Neural cell (in vitro differentiated cells): ENCODE measurements around the gene ITM2B. TPM values are rescaled to one million over a fixed set of nuclear protein-coding genes. Genes with fewer than 3 reads are reported as not detected.

ENCODE experiments used
- H2AFZ ChIP-seq: fragments of 200-600, 300-800 bp; sonication (generic), shearing (Covaris generic); 2 replicates; pipeline ENCODE4 v1.6.0; 2014; ENCODE audit warnings: low read depth, mild to moderate bottlenecking, antibody characterized with exemption, low read length, moderate library complexity
- H3F3A ChIP-seq: fragments of 200-600 bp; shearing (Covaris generic); 2 replicates; pipeline ENCODE4 v1.6.1; 2016; ENCODE audit warnings: mild to moderate bottlenecking, moderate library complexity, mixed read lengths, antibody characterized with exemption, low read length; ENCODE audit not compliant: insufficient read depth, poor library complexity, severe bottlenecking
- H3K27ac ChIP-seq: fragments of 200-600, 300-800 bp; sonication (generic), shearing (Covaris generic); 2 replicates; pipeline ENCODE4 v1.5.1; 2014; ENCODE audit warnings: mild to moderate bottlenecking, low read length, moderate library complexity
- H3K27me3 ChIP-seq: fragments of 300-800, 200-600 bp; sonication (generic), shearing (Covaris generic); 2 replicates; pipeline ENCODE4 v1.6.0; 2014; ENCODE audit warnings: mild to moderate bottlenecking, low read depth, low read length, moderate library complexity; ENCODE audit not compliant: insufficient read depth
- H3K36me3 ChIP-seq: fragments of 300-800, 200-600 bp; sonication (generic), shearing (Covaris generic); 2 replicates; pipeline ENCODE4 v1.5.1; 2014; ENCODE audit warnings: mild to moderate bottlenecking, antibody characterized with exemption, low read length, moderate library complexity; ENCODE audit not compliant: insufficient read depth
- H3K4me2 ChIP-seq: fragments of 300-800, 200-600 bp; sonication (generic), shearing (Covaris generic); 2 replicates; pipeline ENCODE4 v1.6.0; 2014; ENCODE audit warnings: mild to moderate bottlenecking, low read length
- H3K4me3 ChIP-seq: fragments of 300-800, 200-600 bp; sonication (generic), shearing (Covaris generic); 2 replicates; pipeline ENCODE4 v1.5.1; 2014; ENCODE audit warnings: mild to moderate bottlenecking, low read length, moderate library complexity
- H3K79me2 ChIP-seq: fragments of 200-600 bp; shearing (Covaris generic); replicated peaks from 2 replicates; pipeline ENCODE4 v1.6.0; 2014; ENCODE audit warnings: mild to moderate bottlenecking, low read length, moderate library complexity; ENCODE audit not compliant: insufficient read depth
- H3K9ac ChIP-seq: fragments of 300-800, 200-600 bp; sonication (generic), shearing (Covaris generic); 2 replicates; pipeline ENCODE4 v1.6.1; 2016; ENCODE audit warnings: mild to moderate bottlenecking, low read length, mixed read lengths
- H3K9me2 ChIP-seq: fragments of 200-600 bp; shearing (Covaris generic); 2 replicates; pipeline ENCODE4 v1.6.1; 2016; ENCODE audit warnings: mild to moderate bottlenecking, low read length, mixed read lengths; ENCODE audit not compliant: insufficient read depth
- H3K9me3 ChIP-seq: fragments of 200-600, 300-800 bp; sonication (generic), shearing (Covaris generic); 2 replicates; pipeline ENCODE4 v1.6.1; 2016; ENCODE audit warnings: mild to moderate bottlenecking, mixed run types, low read length, moderate library complexity, mixed read lengths
- H4K20me1 ChIP-seq: fragments of 200-600 bp; shearing (Covaris generic); 2 replicates; pipeline ENCODE4 v1.6.1; 2016; ENCODE audit warnings: mild to moderate bottlenecking, mixed run types; ENCODE audit not compliant: insufficient read depth
- CTCF ChIP-seq: fragments of 450-650 bp; IDR thresholded peaks from 2 replicates; pipeline ENCODE4 v1.5.1; 2014; ENCODE audit warnings: antibody characterized with exemption, mild to moderate bottlenecking, moderate library complexity; ENCODE audit not compliant: poor library complexity, severe bottlenecking
- EP300 ChIP-seq: fragments of 450-650 bp; conservative IDR thresholded peaks from 2 replicates; pipeline ENCODE4 v1.6.1; 2014; ENCODE audit warnings: antibody characterized with exemption, mild to moderate bottlenecking, moderate library complexity; ENCODE audit not compliant: poor library complexity, severe bottlenecking
- EZH2 ChIP-seq: fragments of 200-600, 300-800 bp; shearing (Covaris generic), sonication (generic); IDR thresholded peaks from 2 replicates; pipeline ENCODE4 v1.6.1; 2014; ENCODE audit warnings: antibody characterized with exemption, low read length, borderline replicate concordance, mild to moderate bottlenecking; ENCODE audit not compliant: insufficient read depth, poor library complexity, severe bottlenecking
- MXI1 ChIP-seq: fragments of 450-650 bp; conservative IDR thresholded peaks from 2 replicates; pipeline ENCODE4 v1.6.1; 2014; ENCODE audit warnings: antibody characterized with exemption, mild to moderate bottlenecking; ENCODE audit not compliant: poor library complexity, severe bottlenecking
- POLR2AphosphoS5 ChIP-seq: IDR thresholded peaks from 2 replicates; pipeline ENCODE4 v1.6.1; 2012
- RAD21 ChIP-seq: fragments of 450-650 bp; conservative IDR thresholded peaks from 2 replicates; pipeline ENCODE4 v1.6.1; 2014; ENCODE audit warnings: antibody characterized with exemption, mild to moderate bottlenecking, moderate library complexity
- REST ChIP-seq: IDR thresholded peaks from 2 replicates; pipeline ENCODE4 v1.6.1; 2012; ENCODE audit warnings: borderline replicate concordance
- SMC3 ChIP-seq: fragments of 450-650 bp; conservative IDR thresholded peaks from 2 replicates; pipeline ENCODE4 v1.6.1; 2014; ENCODE audit warnings: antibody characterized with exemption, mild to moderate bottlenecking, moderate library complexity; ENCODE audit not compliant: poor library complexity
- TAF1 ChIP-seq: IDR thresholded peaks from 2 replicates; pipeline ENCODE4 v1.6.1; 2012; ENCODE audit warnings: low read depth
- polyA plus RNA-seq: library from polyadenylated mRNA; depleted of rRNA; stranded (reverse); fragments of >200 nt; gene quantifications from 2 replicates; pipeline ENCODE4 v1.2.3, GENCODE V29; 2014

Gene ITM2B
- polyA plus RNA-seq, 1 donor from 2014 or later = 275 TPM

- Histone ChIP-seq H4K20me1 (no peaks in the 10 kb centered on the region), H3K9ac (no peak overlapping the region), H3F3A (no peaks in the 10 kb centered on the region), H3K9me3 (no peaks in the 10 kb centered on the region), H3K27ac (no peak overlapping the region), H3K4me3 (no peak overlapping the region), H3K9me2 (no peaks in the 10 kb centered on the region), H3K36me3 (no peaks in the 10 kb centered on the region), H3K79me2 (peaks cover 23% of the 10 kb centered on the region), H3K27me3 (no peaks in the 10 kb centered on the region), H2AFZ (no peak overlapping the region), H3K4me2 (no peak overlapping the region)
- TF ChIP-seq EP300 = no peak
Measured at GRCh38 chr13:48230541-48230940, 2.5 kb upstream of the ITM2B start.

DNA sequence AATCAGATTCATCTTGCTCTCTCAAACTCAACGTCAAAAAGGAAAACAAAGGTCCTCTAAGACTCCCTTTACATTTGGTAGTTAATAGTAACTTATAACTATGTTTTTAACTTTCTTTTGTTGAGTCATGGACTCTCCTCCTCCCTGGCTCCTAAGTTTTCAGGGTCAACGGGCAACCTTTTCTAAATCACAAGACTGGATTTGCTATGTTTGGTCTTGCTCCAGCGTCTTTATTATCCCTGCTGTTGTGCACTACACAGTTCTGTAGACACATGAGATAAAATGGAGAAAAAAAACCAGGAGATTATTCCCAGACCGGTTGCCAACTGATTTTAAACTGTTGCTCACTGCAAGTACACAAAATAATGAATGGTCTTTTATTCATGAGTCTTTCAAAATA, 1.9 kb upstream of the ITM2B start:
- TF ChIP-seq POLR2AphosphoS5 (no peak), MXI1 (no peak), TAF1 (no peak), EP300 (no peak), CTCF (no peak), SMC3 (no peak), REST (no peak), RAD21 (no peak), EZH2 (no peak)
- H3K79me2 ChIP-seq = peaks cover 28% of the 10 kb centered on the region
- H3K9ac ChIP-seq = no peak overlapping the region
- no peaks in the 10 kb centered on the region for H3K36me3 ChIP-seq
- H2AFZ ChIP-seq = no peak overlapping the region
- H3K4me3 ChIP-seq = no peak overlapping the region
- H3F3A ChIP-seq = no peaks in the 10 kb centered on the region
- no peaks in the 10 kb centered on the region for H3K9me2 ChIP-seq
- H3K27ac ChIP-seq = no peak overlapping the region
- H4K20me1 ChIP-seq = no peaks in the 10 kb centered on the region
- H3K9me3 ChIP-seq = no peaks in the 10 kb centered on the region
- no peak overlapping the region for H3K4me2 ChIP-seq
- H3K27me3 ChIP-seq = no peaks in the 10 kb centered on the region

- H3K27me3 ChIP-seq = no peaks in the 10 kb centered on the region
- H3K36me3 ChIP-seq = no peaks in the 10 kb centered on the region
- H4K20me1 ChIP-seq = no peaks in the 10 kb centered on the region
- no peak overlapping the region for H3K27ac ChIP-seq
- peaks cover 31% of the 10 kb centered on the region for H3K79me2 ChIP-seq
- H2AFZ ChIP-seq = no peak overlapping the region
- no peak overlapping the region for H3K4me2 ChIP-seq
- H3K9me3 ChIP-seq = no peaks in the 10 kb centered on the region
- no peaks in the 10 kb centered on the region for H3K9me2 ChIP-seq
- H3K9ac ChIP-seq = no peak overlapping the region
- H3F3A ChIP-seq = no peaks in the 10 kb centered on the region
- TF ChIP-seq RAD21 (no peak), EP300 (no peak), MXI1 (no peak), TAF1 (no peak), CTCF (no peak), POLR2AphosphoS5 (no peak), REST (no peak), EZH2 (no peak), SMC3 (no peak)
- H3K4me3 ChIP-seq = peak overlapping the region; percentile 80
Measured at GRCh38 chr13:48231933-48232332, 1.1 kb upstream of the ITM2B start.
